Measurements from ENCODE around the gene HES7.
"Not testable (repeated sequence)": the region's sequence is repeated elsewhere in the genome, so short reads cannot be mapped to it uniquely, and the experiment has no call there.

Gene HES7

GRCh38 chr17:8079291-8080207 is 44.4 kb downstream of the HES7 start:
- no peak overlapping the region for H3K27ac ChIP-seq (ENCODE audit: low read length)
- H3K9ac ChIP-seq (ENCODE audit: low read length) = peak overlapping the region; percentile 15; the same call in 1 of the 2 replicates
- no peaks in the 10 kb centered on the region for H3F3A ChIP-seq (ENCODE audit: insufficient read depth, low read length)
- H3K79me2 ChIP-seq (ENCODE audit: low read length) = no peaks in the 10 kb centered on the region
- H3K4me2 ChIP-seq (ENCODE audit: low read depth, low read length) = peak overlapping the region; percentile 99
- H2AFZ ChIP-seq (ENCODE audit: low read length) = peak overlapping the region; percentile 93
- H3K9me2 ChIP-seq (replicated peaks; ENCODE audit: insufficient read depth, low read length) = no peaks in the 10 kb centered on the region
- TF ChIP-seq CTCF (IDR thresholded peaks at IDR 0.05; ENCODE audit: low read length) = peak; percentile 77
- no peak for TF ChIP-seq EZH2phosphoT487 (IDR thresholded peaks at IDR 0.05; ENCODE audit: low read length)
- H3K4me1 ChIP-seq (ENCODE audit: low read length) = peaks cover 3% of the 10 kb centered on the region; the same call in 1 of the 2 replicates
- peaks cover 84% of the 10 kb centered on the region for H3K27me3 ChIP-seq (replicated peaks; ENCODE audit: insufficient read depth, low read length)
- H3K4me3 ChIP-seq (ENCODE audit: low read length) = peak overlapping the region; percentile 67
- peak; percentile 70 for DNase-seq
- H3K36me3 ChIP-seq (replicated peaks; ENCODE audit: insufficient read depth, low read length) = no peaks in the 10 kb centered on the region
- no peaks in the 10 kb centered on the region for H4K20me1 ChIP-seq (ENCODE audit: insufficient read depth, low read length)
- H3K9me3 ChIP-seq (replicated peaks; ENCODE audit: insufficient read depth, low read length) = no peaks in the 10 kb centered on the region

GRCh38 chr17:8077939-8078338 is 46.0 kb downstream of the HES7 start:
- not testable (repeated sequence) for DNase-seq; H3K9me2 ChIP-seq (replicated peaks; ENCODE audit: insufficient read depth, low read length); H3K9me3 ChIP-seq (replicated peaks; ENCODE audit: insufficient read depth, low read length); H3K4me2 ChIP-seq (ENCODE audit: low read depth, low read length); H3K79me2 ChIP-seq (ENCODE audit: low read length); H3F3A ChIP-seq (ENCODE audit: insufficient read depth, low read length); H3K4me1 ChIP-seq (ENCODE audit: low read length); H4K20me1 ChIP-seq (ENCODE audit: insufficient read depth, low read length); H3K9ac ChIP-seq (ENCODE audit: low read length); H2AFZ ChIP-seq (ENCODE audit: low read length); H3K36me3 ChIP-seq (replicated peaks; ENCODE audit: insufficient read depth, low read length); H3K27ac ChIP-seq (ENCODE audit: low read length); H3K4me3 ChIP-seq (ENCODE audit: low read length)
- peaks cover 85% of the 10 kb centered on the region for H3K27me3 ChIP-seq (replicated peaks; ENCODE audit: insufficient read depth, low read length)

GRCh38 chr17:8076502-8077266 is 47.2 kb downstream of the HES7 start:
- Histone ChIP-seq H3K4me3 (ENCODE audit: low read length) (no peak overlapping the region), H4K20me1 (ENCODE audit: insufficient read depth, low read length) (no peaks in the 10 kb centered on the region), H3K4me2 (ENCODE audit: low read depth, low read length) (no peak overlapping the region), H2AFZ (ENCODE audit: low read length) (no peak overlapping the region), H3F3A (ENCODE audit: insufficient read depth, low read length) (no peaks in the 10 kb centered on the region), H3K27me3 (replicated peaks; ENCODE audit: insufficient read depth, low read length) (peaks cover 85% of the 10 kb centered on the region), H3K36me3 (replicated peaks; ENCODE audit: insufficient read depth, low read length) (no peaks in the 10 kb centered on the region), H3K4me1 (ENCODE audit: low read length) (peaks cover 3% of the 10 kb centered on the region; the same call in 1 of the 2 replicates), H3K9me2 (replicated peaks; ENCODE audit: insufficient read depth, low read length) (no peaks in the 10 kb centered on the region), H3K27ac (ENCODE audit: low read length) (no peak overlapping the region), H3K79me2 (ENCODE audit: low read length) (no peaks in the 10 kb centered on the region), H3K9ac (ENCODE audit: low read length) (no peak overlapping the region), H3K9me3 (replicated peaks; ENCODE audit: insufficient read depth, low read length) (no peaks in the 10 kb centered on the region)
- TF ChIP-seq EZH2 (optimal IDR thresholded peaks at IDR 0.05; ENCODE audit: low read depth, low read length) (no peak), EZH2phosphoT487 (IDR thresholded peaks at IDR 0.05; ENCODE audit: low read length) (no peak), CTCF (IDR thresholded peaks at IDR 0.05; ENCODE audit: low read length) (no peak)
- no peak for DNase-seq

Measured in MM.1S (cell line).